ENCODE results near the gene MDM1. TPM values are rescaled to one million over a fixed set of nuclear protein-coding genes. Genes with fewer than 3 reads are reported as not detected.

Gene MDM1
- total and polyA plus RNA-seq, 2 of the 13 experiments (the other 11 are each of a cell fraction or from before 2014, with no cell fraction given): 4.6 to 15.2 TPM

- TF ChIP-seq, protein P1, sequence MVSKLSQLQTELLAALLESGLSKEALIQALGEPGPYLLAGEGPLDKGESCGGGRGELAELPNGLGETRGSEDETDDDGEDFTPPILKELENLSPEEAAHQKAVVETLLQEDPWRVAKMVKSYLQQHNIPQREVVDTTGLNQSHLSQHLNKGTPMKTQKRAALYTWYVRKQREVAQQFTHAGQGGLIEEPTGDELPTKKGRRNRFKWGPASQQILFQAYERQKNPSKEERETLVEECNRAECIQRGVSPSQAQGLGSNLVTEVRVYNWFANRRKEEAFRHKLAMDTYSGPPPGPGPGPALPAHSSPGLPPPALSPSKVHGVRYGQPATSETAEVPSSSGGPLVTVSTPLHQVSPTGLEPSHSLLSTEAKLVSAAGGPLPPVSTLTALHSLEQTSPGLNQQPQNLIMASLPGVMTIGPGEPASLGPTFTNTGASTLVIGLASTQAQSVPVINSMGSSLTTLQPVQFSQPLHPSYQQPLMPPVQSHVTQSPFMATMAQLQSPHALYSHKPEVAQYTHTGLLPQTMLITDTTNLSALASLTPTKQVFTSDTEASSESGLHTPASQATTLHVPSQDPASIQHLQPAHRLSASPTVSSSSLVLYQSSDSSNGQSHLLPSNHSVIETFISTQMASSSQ (IDR thresholded peaks at IDR 0.05; ENCODE audit: low read depth): no peak
- TF ChIP-seq, protein P1 (CRISPR knock-in tag; IDR thresholded peaks at IDR 0.05; ENCODE audit: borderline replicate concordance): no peak; the same call in 1 of the 2 replicates
- TF ChIP-seq SP5 (CRISPR knock-in tag; IDR thresholded peaks at IDR 0.05; ENCODE audit: borderline replicate concordance, low read depth): no peak
- no peak for TF ChIP-seq RFX3 (CRISPR knock-in tag; IDR thresholded peaks at IDR 0.05)
- TF ChIP-seq HNF4G (IDR thresholded peaks at IDR 0.05; ENCODE audit: borderline replicate concordance, low read depth, low read length): no peak
- TF ChIP-seq HNF4G (CRISPR knock-in tag; IDR thresholded peaks at IDR 0.05; ENCODE audit: borderline replicate concordance, low read depth): no peak
- no peak for TF ChIP-seq ZKSCAN1 (IDR thresholded peaks at IDR 0.05; ENCODE audit: low read length)
- no peak for TF ChIP-seq PTBP1 (IDR thresholded peaks at IDR 0.05; ENCODE audit: low read depth, low read length, poor library complexity, severe bottlenecking)
- no peak for TF ChIP-seq MNT (IDR thresholded peaks at IDR 0.05)
- TF ChIP-seq EP300 (IDR thresholded peaks at IDR 0.05; ENCODE audit: low read depth in 2 of 2, low read length in 2 of 2): no peak; a peak in 1 of 4 replicates
- no peak for TF ChIP-seq EP300 (CRISPR knock-in tag; IDR thresholded peaks at IDR 0.05; ENCODE audit: borderline replicate concordance)
- 0 out of 2 replicates have a peak, but pooled peaks have one; percentile 50 for TF ChIP-seq KMT2B (CRISPR knock-in tag; IDR thresholded peaks at IDR 0.05)
- peak; percentile 61 for TF ChIP-seq SPEN (CRISPR knock-in tag; IDR thresholded peaks at IDR 0.05; ENCODE audit: low read depth)
- TF ChIP-seq, protein P2, sequence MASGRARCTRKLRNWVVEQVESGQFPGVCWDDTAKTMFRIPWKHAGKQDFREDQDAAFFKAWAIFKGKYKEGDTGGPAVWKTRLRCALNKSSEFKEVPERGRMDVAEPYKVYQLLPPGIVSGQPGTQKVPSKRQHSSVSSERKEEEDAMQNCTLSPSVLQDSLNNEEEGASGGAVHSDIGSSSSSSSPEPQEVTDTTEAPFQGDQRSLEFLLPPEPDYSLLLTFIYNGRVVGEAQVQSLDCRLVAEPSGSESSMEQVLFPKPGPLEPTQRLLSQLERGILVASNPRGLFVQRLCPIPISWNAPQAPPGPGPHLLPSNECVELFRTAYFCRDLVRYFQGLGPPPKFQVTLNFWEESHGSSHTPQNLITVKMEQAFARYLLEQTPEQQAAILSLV (CRISPR knock-in tag; IDR thresholded peaks at IDR 0.05; ENCODE audit: borderline replicate concordance): peak; percentile 65; the same call in 1 of the 2 replicates
- TF ChIP-seq ZNF780A (CRISPR knock-in tag; IDR thresholded peaks at IDR 0.05): no peak
- 0 out of 2 replicates have a peak, but pooled peaks have one; percentile 23 for TF ChIP-seq ZBTB7A (CRISPR knock-in tag; IDR thresholded peaks at IDR 0.05)
- 0 out of 2 replicates have a peak, but pooled peaks have one; percentile 39 for TF ChIP-seq ERF (CRISPR knock-in tag; IDR thresholded peaks at IDR 0.05)
- TF ChIP-seq PLRG1 (conservative IDR thresholded peaks at IDR 0.05): no peak
- no peak for TF ChIP-seq SMARCE1 (IDR thresholded peaks at IDR 0.05; ENCODE audit: borderline replicate concordance)
- no peak for TF ChIP-seq AGO2 (optimal IDR thresholded peaks at IDR 0.05; ENCODE audit: low read depth, low read length)
- no peak for TF ChIP-seq ISL2 (CRISPR knock-in tag; IDR thresholded peaks at IDR 0.05)
- TF ChIP-seq, protein P3, sequence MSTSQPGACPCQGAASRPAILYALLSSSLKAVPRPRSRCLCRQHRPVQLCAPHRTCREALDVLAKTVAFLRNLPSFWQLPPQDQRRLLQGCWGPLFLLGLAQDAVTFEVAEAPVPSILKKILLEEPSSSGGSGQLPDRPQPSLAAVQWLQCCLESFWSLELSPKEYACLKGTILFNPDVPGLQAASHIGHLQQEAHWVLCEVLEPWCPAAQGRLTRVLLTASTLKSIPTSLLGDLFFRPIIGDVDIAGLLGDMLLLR (CRISPR knock-in tag; IDR thresholded peaks at IDR 0.05): peak; percentile 58; the same call in 1 of the 2 replicates
- TF ChIP-seq SRSF1 (optimal IDR thresholded peaks at IDR 0.05; ENCODE audit: low read depth, low read length): peak; percentile 37
- no peak for TF ChIP-seq ZNF17 (CRISPR knock-in tag; IDR thresholded peaks at IDR 0.05)
Measured at GRCh38 chr12:68364893-68365725, 32.9 kb upstream of the MDM1 start (continued).
